ENCODE results near the gene GPR176. TPM values are rescaled to one million over a fixed set of nuclear protein-coding genes. Genes with fewer than 3 reads are reported as not detected.

GPR176 gene
- total RNA-seq, 1 experiment from 2014 or later = 9.8 TPM

- Mint-ChIP-seq H3K27ac (ENCODE audit: unreplicated experiment) (no peak overlapping the region), H3K9me3 (ENCODE audit: unreplicated experiment) (no peaks in the 10 kb centered on the region), H3K27me3 (ENCODE audit: insufficient read depth, unreplicated experiment) (no peaks in the 10 kb centered on the region), H3K4me3 (ENCODE audit: unreplicated experiment) (no peak overlapping the region), H3K36me3 (ENCODE audit: insufficient read depth, unreplicated experiment) (peaks cover 10% of the 10 kb centered on the region), H3K4me1 (ENCODE audit: low read depth, unreplicated experiment) (peaks cover 13% of the 10 kb centered on the region)
- intact Hi-C loops (cut with micrococcal nuclease; ENCODE audit: unreplicated experiment) = no loop called here
- Histone ChIP-seq H3K4me1 (peaks cover 23% of the 10 kb centered on the region), H3K36me3 (ENCODE audit: control insufficient read depth, insufficient read depth, low read length) (no peaks in the 10 kb centered on the region), H3K27me3 (replicated peaks; ENCODE audit: control insufficient read depth, insufficient read depth, low read length) (no peaks in the 10 kb centered on the region), H3K4me3 (ENCODE audit: low read depth, low read length) (no peak overlapping the region), H3K9me3 (no peaks in the 10 kb centered on the region)
- POLR2A ChIA-PET = no interaction called here
- TF ChIP-seq CTCF (IDR thresholded peaks at IDR 0.05; ENCODE audit: insufficient read depth in 1 of 2, low read depth in 1 of 2, low read length in 1 of 2, severe bottlenecking in 1 of 2, unreplicated experiment in 1 of 2) = no peak
- DNase-seq = no peak
- no TSS peak for BruUV-seq (replicated peaks)
- CTCF ChIA-PET = no interaction called here
These were observed 35.7 kb downstream of the GPR176 start for GRCh38 chr15:39884351-39884750.

- Histone ChIP-seq H3K36me3 (ENCODE audit: control insufficient read depth, insufficient read depth, low read length) (no peaks in the 10 kb centered on the region), H3K4me1 (peaks cover 6% of the 10 kb centered on the region), H3K27me3 (replicated peaks; ENCODE audit: control insufficient read depth, insufficient read depth, low read length) (no peaks in the 10 kb centered on the region), H3K9me3 (no peaks in the 10 kb centered on the region), H3K4me3 (ENCODE audit: low read depth, low read length) (no peak overlapping the region)
- DNase-seq = no peak
- no peak for TF ChIP-seq CTCF (IDR thresholded peaks at IDR 0.05; ENCODE audit: insufficient read depth in 1 of 2, low read depth in 1 of 2, low read length in 1 of 2, severe bottlenecking in 1 of 2, unreplicated experiment in 1 of 2)
- POLR2A ChIA-PET = no interaction called here
- intact Hi-C loops (cut with micrococcal nuclease; ENCODE audit: unreplicated experiment) = no loop called here
- CTCF ChIA-PET = no interaction called here
- H3K9me3 Mint-ChIP-seq (ENCODE audit: unreplicated experiment) = no peaks in the 10 kb centered on the region
- no peak overlapping the region for H3K27ac Mint-ChIP-seq (ENCODE audit: unreplicated experiment)
- H3K4me3 Mint-ChIP-seq (ENCODE audit: unreplicated experiment) = no peak overlapping the region
- H3K36me3 Mint-ChIP-seq (ENCODE audit: insufficient read depth, unreplicated experiment) = no peaks in the 10 kb centered on the region
- H3K27me3 Mint-ChIP-seq (ENCODE audit: insufficient read depth, unreplicated experiment) = no peaks in the 10 kb centered on the region
- no TSS peak for BruUV-seq (replicated peaks)
- H3K4me1 Mint-ChIP-seq (ENCODE audit: low read depth, unreplicated experiment) = peaks cover under 1% of the 10 kb centered on the region
These were observed 37.5 kb downstream of the GPR176 start for GRCh38 chr15:39882602-39883001.

- H3K9me3 ChIP-seq = no peaks in the 10 kb centered on the region
- no peak overlapping the region for H3K4me3 Mint-ChIP-seq (ENCODE audit: unreplicated experiment)
- BruUV-seq (replicated peaks) = no TSS peak
- no peak overlapping the region for H3K27ac Mint-ChIP-seq (ENCODE audit: unreplicated experiment)
- no peak for TF ChIP-seq CTCF (IDR thresholded peaks at IDR 0.05; ENCODE audit: insufficient read depth in 1 of 2, low read depth in 1 of 2, low read length in 1 of 2, severe bottlenecking in 1 of 2, unreplicated experiment in 1 of 2)
- H3K4me1 Mint-ChIP-seq (ENCODE audit: low read depth, unreplicated experiment) = no peaks in the 10 kb centered on the region
- H3K9me3 Mint-ChIP-seq (ENCODE audit: unreplicated experiment) = no peaks in the 10 kb centered on the region
- ChIA-PET CTCF (no interaction called here), POLR2A (no interaction called here)
- H3K36me3 ChIP-seq (ENCODE audit: control insufficient read depth, insufficient read depth, low read length) = no peaks in the 10 kb centered on the region
- H3K4me3 ChIP-seq (ENCODE audit: low read depth, low read length) = no peak overlapping the region
- no peaks in the 10 kb centered on the region for H3K27me3 ChIP-seq (replicated peaks; ENCODE audit: control insufficient read depth, insufficient read depth, low read length)
- intact Hi-C loops (cut with micrococcal nuclease; ENCODE audit: unreplicated experiment) = no loop called here
- no peaks in the 10 kb centered on the region for H3K27me3 Mint-ChIP-seq (ENCODE audit: insufficient read depth, unreplicated experiment)
- DNase-seq = no peak
- no peaks in the 10 kb centered on the region for H3K36me3 Mint-ChIP-seq (ENCODE audit: insufficient read depth, unreplicated experiment)
- peaks cover 1% of the 10 kb centered on the region; the same call in 1 of the 2 replicates for H3K4me1 ChIP-seq
These were observed 38.3 kb downstream of the GPR176 start for GRCh38 chr15:39881790-39882189.
